ENCODE measurements around the gene RAPGEF1. TPM values are rescaled to one million over a fixed set of nuclear protein-coding genes. Genes with fewer than 3 reads are reported as not detected.

Gene RAPGEF1
- total RNA-seq, 2 donors from 2014 or later = 170 to 175 TPM

- Mint-ChIP-seq H3K36me3 (ENCODE audit: insufficient read depth in 2 of 2) (peaks cover 14 to 30% of the 10 kb centered on the region in 2 donors), H3K27me3 (ENCODE audit: low read depth) (peaks cover 45% of the 10 kb centered on the region), H3K4me1 (ENCODE audit: low read depth) (peaks cover 10% of the 10 kb centered on the region), H3K4me3 (peak overlapping the region; percentile 68 to 80), H3K9me3 (peaks cover 11 to 15% of the 10 kb centered on the region in 2 donors), H3K27ac (no peak overlapping the region)
- ATAC-seq (replicated peaks in 1 of 2) (peak; percentile 47 to 56), DNase-seq (peak in 1 of 2 donors; percentile 27)
Measured at GRCh38 chr9:131546336-131547084, 193.4 kb downstream of the RAPGEF1 start.

GRCh38 chr9:131545786-131546335 is 194.0 kb downstream of the RAPGEF1 start:
- H3K27me3 Mint-ChIP-seq (ENCODE audit: low read depth) = peaks cover 45% of the 10 kb centered on the region
- DNase-seq (no peak), ATAC-seq (replicated peaks in 1 of 2) (peak; percentile 17 to 24)
- H3K4me1 Mint-ChIP-seq (ENCODE audit: low read depth) = peaks cover 10% of the 10 kb centered on the region
- peaks cover 11 to 15% of the 10 kb centered on the region in 2 donors for H3K9me3 Mint-ChIP-seq
- H3K27ac Mint-ChIP-seq = no peak overlapping the region
- peak overlapping the region; percentile 68 to 80 for H3K4me3 Mint-ChIP-seq
- peaks cover 14 to 30% of the 10 kb centered on the region in 2 donors for H3K36me3 Mint-ChIP-seq (ENCODE audit: insufficient read depth in 2 of 2)

- no peak for DNase-seq
- peaks cover 14 to 30% of the 10 kb centered on the region in 2 donors for H3K36me3 Mint-ChIP-seq (ENCODE audit: insufficient read depth in 2 of 2)
Measured at GRCh38 chr9:131545003-131545785, 194.7 kb downstream of the RAPGEF1 start, which contains the start of gene PRRT1B. Gene PRRT1B (plus strand): TSS chr9:131545523. CDS start chr9:131545616, 93 bp downstream.

GRCh38 chr9:131543141-131543540 is 196.7 kb downstream of the RAPGEF1 start:
- Mint-ChIP-seq H3K27me3 (ENCODE audit: low read depth) (peaks cover 20% of the 10 kb centered on the region), H3K4me1 (ENCODE audit: low read depth) (peaks cover 10% of the 10 kb centered on the region), H3K27ac (no peak overlapping the region), H3K9me3 (peaks cover 10 to 11% of the 10 kb centered on the region in 2 donors), H3K4me3 (no peak overlapping the region), H3K36me3 (ENCODE audit: insufficient read depth in 2 of 2) (peaks cover 13 to 21% of the 10 kb centered on the region in 2 donors)
- DNase-seq (no peak), ATAC-seq (replicated peaks in 1 of 2) (no peak)

More at GRCh38 chr9:131545003-131545785, 194.7 kb downstream of the RAPGEF1 start, which contains the start of gene PRRT1B:
- Mint-ChIP-seq H3K4me3 (peak within 1 kb of the TSS; percentile 68 to 80), H3K27me3 (ENCODE audit: low read depth) (peaks cover 40% of the 10 kb centered on the region), H3K4me1 (ENCODE audit: low read depth) (peaks cover 10% of the 10 kb centered on the region), H3K9me3 (peaks cover 11 to 15% of the 10 kb centered on the region in 2 donors), H3K27ac (no peak within 1 kb of the TSS)
- no peak for ATAC-seq (replicated peaks in 1 of 2)

- peaks cover 9% of the 10 kb centered on the region in 2 donors for H3K9me3 Mint-ChIP-seq
- no peak overlapping the region for H3K27ac Mint-ChIP-seq
- H3K4me3 Mint-ChIP-seq = no peak overlapping the region
- peak in 1 of 2 donors; percentile 33 for ATAC-seq (replicated peaks in 1 of 2)
- peaks cover 6% of the 10 kb centered on the region for H3K4me1 Mint-ChIP-seq (ENCODE audit: low read depth)
- H3K36me3 Mint-ChIP-seq (ENCODE audit: insufficient read depth in 2 of 2) = peaks cover 10 to 13% of the 10 kb centered on the region in 2 donors
- DNase-seq = no peak
- peaks cover 2% of the 10 kb centered on the region for H3K27me3 Mint-ChIP-seq (ENCODE audit: low read depth)
Measured at GRCh38 chr9:131539223-131539923, 200.5 kb downstream of the RAPGEF1 start.

- Mint-ChIP-seq H3K27me3 (ENCODE audit: low read depth) (no peaks in the 10 kb centered on the region), H3K9me3 (peaks cover 0 to 4% of the 10 kb centered on the region in 2 donors), H3K36me3 (ENCODE audit: insufficient read depth in 2 of 2) (peaks cover 3 to 4% of the 10 kb centered on the region in 2 donors), H3K4me1 (ENCODE audit: low read depth) (peaks cover 14% of the 10 kb centered on the region), H3K27ac (no peak overlapping the region), H3K4me3 (no peak overlapping the region)
- ATAC-seq (replicated peaks in 1 of 2) = no peak
- no peak for DNase-seq
Measured at GRCh38 chr9:131537946-131538345, 201.9 kb downstream of the RAPGEF1 start.

GRCh38 chr9:131534721-131535237 is 205.1 kb downstream of the RAPGEF1 start:
- ATAC-seq (replicated peaks in 1 of 2) (no peak), DNase-seq (no peak)
- no peaks in the 10 kb centered on the region for H3K9me3 Mint-ChIP-seq
- peaks cover 20% of the 10 kb centered on the region for H3K4me1 Mint-ChIP-seq (ENCODE audit: low read depth)
- H3K27ac Mint-ChIP-seq = no peak overlapping the region
- H3K36me3 Mint-ChIP-seq (ENCODE audit: insufficient read depth in 2 of 2) = no peaks in the 10 kb centered on the region
- H3K4me3 Mint-ChIP-seq = no peak overlapping the region
- H3K27me3 Mint-ChIP-seq (ENCODE audit: low read depth) = no peaks in the 10 kb centered on the region

- peak within 1 kb of the TSS; percentile 84 to 89 for H3K4me3 Mint-ChIP-seq
- peak; percentile 97 to 98 for ATAC-seq (replicated peaks in 1 of 2)
- DNase-seq = peak; percentile 82 to 85
- no peaks in the 10 kb centered on the region for H3K9me3 Mint-ChIP-seq
- H3K36me3 Mint-ChIP-seq (ENCODE audit: insufficient read depth in 2 of 2) = peaks cover 0 to 2% of the 10 kb centered on the region in 2 donors
- peaks cover 21% of the 10 kb centered on the region for H3K4me1 Mint-ChIP-seq (ENCODE audit: low read depth)
- no peak within 1 kb of the TSS for H3K27ac Mint-ChIP-seq
- no peaks in the 10 kb centered on the region for H3K27me3 Mint-ChIP-seq (ENCODE audit: low read depth)
Measured at GRCh38 chr9:131530920-131531832, 208.7 kb downstream of the RAPGEF1 start, which contains the start of gene UCK1. Gene UCK1 (minus strand): TSS chr9:131531263. CDS start chr9:131531174, 89 bp downstream.

- Mint-ChIP-seq H3K36me3 (ENCODE audit: insufficient read depth in 2 of 2) (peaks cover 0 to 2% of the 10 kb centered on the region in 2 donors), H3K9me3 (no peaks in the 10 kb centered on the region), H3K27ac (no peak overlapping the region), H3K27me3 (ENCODE audit: low read depth) (no peaks in the 10 kb centered on the region), H3K4me3 (peak overlapping the region; percentile 84 to 89), H3K4me1 (ENCODE audit: low read depth) (peaks cover 21% of the 10 kb centered on the region)
- ATAC-seq (replicated peaks in 1 of 2) = peak; percentile 21 to 30
- peak; percentile 28 to 37 for DNase-seq
Measured at GRCh38 chr9:131530546-131530919, 209.3 kb downstream of the RAPGEF1 start.

- Mint-ChIP-seq H3K36me3 (ENCODE audit: insufficient read depth in 2 of 2) (peaks cover 0 to 2% of the 10 kb centered on the region in 2 donors), H3K4me1 (ENCODE audit: low read depth) (peaks cover 20% of the 10 kb centered on the region), H3K27me3 (ENCODE audit: low read depth) (no peaks in the 10 kb centered on the region), H3K9me3 (no peaks in the 10 kb centered on the region), H3K27ac (no peak overlapping the region), H3K4me3 (peak overlapping the region; percentile 84 to 89)
- no peak for DNase-seq
- no peak for ATAC-seq (replicated peaks in 1 of 2)
Measured at GRCh38 chr9:131529597-131530545, 210.0 kb downstream of the RAPGEF1 start.
